ENCODE results near the gene AOPEP.
A peak's percentile ranks its signal among the peaks of the same experiment; 100 is the strongest.

The AOPEP gene

GRCh38 chr9:95116808-95117204 lies 390.3 kb downstream of the AOPEP start:
- no peak overlapping the region for H3K9ac ChIP-seq (ENCODE audit: low read length)
- no peak overlapping the region for H3K27ac ChIP-seq (ENCODE audit: low read depth, low read length)
- peaks cover 1% of the 10 kb centered on the region for H3K36me3 ChIP-seq (ENCODE audit: control insufficient read depth, insufficient read depth, low read length)
- no peaks in the 10 kb centered on the region for H3K27me3 ChIP-seq (ENCODE audit: control insufficient read depth, insufficient read depth, low read length)
- peaks cover 3% of the 10 kb centered on the region for H3K4me1 ChIP-seq (ENCODE audit: control insufficient read depth, insufficient read depth, low read length)
- no peak overlapping the region for H3K4me3 ChIP-seq (ENCODE audit: low read length)

GRCh38 chr9:95118596-95118995 lies 392.1 kb downstream of the AOPEP start:
- no peak overlapping the region for H3K27ac ChIP-seq (ENCODE audit: low read depth, low read length)
- no peak overlapping the region for H3K9ac ChIP-seq (ENCODE audit: low read length)
- no peak overlapping the region for H3K4me3 ChIP-seq (ENCODE audit: low read length)
- no peaks in the 10 kb centered on the region for H3K27me3 ChIP-seq (ENCODE audit: control insufficient read depth, insufficient read depth, low read length)
- peaks cover 3% of the 10 kb centered on the region for H3K4me1 ChIP-seq (ENCODE audit: control insufficient read depth, insufficient read depth, low read length)
- H3K36me3 ChIP-seq (ENCODE audit: control insufficient read depth, insufficient read depth, low read length) = no peaks in the 10 kb centered on the region

DNA sequence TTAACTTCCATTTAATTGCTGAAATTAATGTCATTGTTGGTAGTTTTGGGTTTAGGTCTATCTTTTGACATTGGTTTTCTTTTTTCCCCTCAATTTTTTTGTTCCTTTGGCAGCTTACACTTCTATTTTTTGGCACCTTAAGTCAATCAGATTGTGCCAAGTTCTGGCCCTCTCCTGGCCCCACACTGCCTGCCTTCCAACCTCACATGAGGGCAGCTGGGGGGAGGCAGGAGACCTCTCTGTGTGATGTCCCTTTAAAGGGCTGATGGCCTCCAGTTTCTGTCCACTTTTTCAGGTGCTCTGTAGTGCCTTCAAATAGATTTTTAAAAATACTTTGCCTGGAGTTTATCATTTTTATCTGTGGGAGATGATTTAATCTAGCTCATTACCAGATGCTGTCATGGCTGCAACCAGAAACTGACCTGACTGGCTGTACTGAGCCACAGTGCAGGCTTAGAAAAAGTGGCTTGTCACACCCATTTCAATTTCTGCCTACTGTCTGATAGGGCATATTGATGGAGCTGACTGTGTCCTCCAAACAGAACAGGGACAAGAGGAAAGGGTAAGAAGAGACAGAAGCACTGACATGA lies 394.4 kb downstream of the AOPEP start:
- H3K4me1 ChIP-seq (ENCODE audit: control insufficient read depth, insufficient read depth, low read length) = peaks cover 3% of the 10 kb centered on the region
- H3K36me3 ChIP-seq (ENCODE audit: control insufficient read depth, insufficient read depth, low read length) = no peaks in the 10 kb centered on the region
- H3K9ac ChIP-seq (ENCODE audit: low read length) = no peak overlapping the region
- no peak overlapping the region for H3K27ac ChIP-seq (ENCODE audit: low read depth, low read length)
- H3K4me3 ChIP-seq (ENCODE audit: low read length) = no peak overlapping the region
- no peaks in the 10 kb centered on the region for H3K27me3 ChIP-seq (ENCODE audit: control insufficient read depth, insufficient read depth, low read length)

DNA sequence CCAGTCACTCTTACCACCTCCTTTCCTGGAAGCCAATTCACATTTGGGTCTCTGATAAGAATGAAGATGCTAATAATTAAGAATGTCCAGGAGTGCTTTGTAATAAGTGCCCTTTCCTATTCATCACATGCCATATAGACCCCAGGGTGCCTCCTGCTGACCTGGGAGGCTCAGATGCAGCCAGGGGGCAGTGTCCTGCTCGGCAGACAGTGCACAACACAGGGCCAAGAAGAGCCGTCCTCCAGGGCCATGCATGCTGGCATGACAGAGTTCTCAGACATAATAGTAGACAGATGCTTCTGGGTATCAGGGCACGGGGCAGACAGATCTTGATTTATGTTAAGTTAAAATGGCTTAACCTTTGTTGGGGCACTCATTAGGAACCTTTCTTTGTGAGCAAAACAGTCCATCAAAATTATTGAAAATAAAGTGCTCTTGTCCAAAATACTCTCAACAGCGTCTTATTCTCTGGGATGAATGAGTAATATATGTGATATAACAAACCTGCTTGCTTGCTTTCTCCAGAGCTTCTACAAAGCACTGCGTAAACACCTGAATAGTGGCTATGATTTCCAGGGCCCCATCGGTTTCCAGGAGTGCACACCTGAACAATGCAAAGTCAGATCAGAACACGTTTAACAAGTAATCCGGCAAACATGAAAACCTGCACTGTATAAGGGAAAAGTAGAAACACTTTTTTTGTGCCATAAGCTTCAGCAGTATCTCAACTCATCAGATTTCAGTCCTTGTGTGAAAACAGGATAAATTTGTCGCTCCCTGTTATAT lies 398.3 kb downstream of the AOPEP start:
- peaks cover 4% of the 10 kb centered on the region for H3K4me1 ChIP-seq (ENCODE audit: control insufficient read depth, insufficient read depth, low read length)
- H3K36me3 ChIP-seq (ENCODE audit: control insufficient read depth, insufficient read depth, low read length) = no peaks in the 10 kb centered on the region
- no peak overlapping the region for H3K9ac ChIP-seq (ENCODE audit: low read length)
- H3K27me3 ChIP-seq (ENCODE audit: control insufficient read depth, insufficient read depth, low read length) = no peaks in the 10 kb centered on the region
- H3K4me3 ChIP-seq (ENCODE audit: low read length) = no peak overlapping the region
- no peak overlapping the region for H3K27ac ChIP-seq (ENCODE audit: low read depth, low read length)

- no peak overlapping the region for H3K27ac ChIP-seq (ENCODE audit: low read depth, low read length)
- no peaks in the 10 kb centered on the region for H3K36me3 ChIP-seq (ENCODE audit: control insufficient read depth, insufficient read depth, low read length)
- H3K4me3 ChIP-seq (ENCODE audit: low read length) = no peak overlapping the region
- no peaks in the 10 kb centered on the region for H3K27me3 ChIP-seq (ENCODE audit: control insufficient read depth, insufficient read depth, low read length)
- H3K9ac ChIP-seq (ENCODE audit: low read length) = no peak overlapping the region
- H3K4me1 ChIP-seq (ENCODE audit: control insufficient read depth, insufficient read depth, low read length) = peaks cover 4% of the 10 kb centered on the region
These were observed 399.2 kb downstream of the AOPEP start for GRCh38 chr9:95125652-95126051.

GRCh38 chr9:95126739-95127138 lies 400.2 kb downstream of the AOPEP start:
- no peaks in the 10 kb centered on the region for H3K36me3 ChIP-seq (ENCODE audit: control insufficient read depth, insufficient read depth, low read length)
- H3K27me3 ChIP-seq (ENCODE audit: control insufficient read depth, insufficient read depth, low read length) = no peaks in the 10 kb centered on the region
- no peak overlapping the region for H3K4me3 ChIP-seq (ENCODE audit: low read length)
- no peak overlapping the region for H3K9ac ChIP-seq (ENCODE audit: low read length)
- H3K27ac ChIP-seq (ENCODE audit: low read depth, low read length) = no peak overlapping the region
- H3K4me1 ChIP-seq (ENCODE audit: control insufficient read depth, insufficient read depth, low read length) = peaks cover 4% of the 10 kb centered on the region

GRCh38 chr9:95127249-95128176 lies 401.0 kb downstream of the AOPEP start:
- no peak overlapping the region for H3K27ac ChIP-seq (ENCODE audit: low read depth, low read length)

GRCh38 chr9:95128177-95128524 lies 401.7 kb downstream of the AOPEP start:
- H3K36me3 ChIP-seq (ENCODE audit: control insufficient read depth, insufficient read depth, low read length) = no peaks in the 10 kb centered on the region
- no peak overlapping the region for H3K4me3 ChIP-seq (ENCODE audit: low read length)
- H3K9ac ChIP-seq (ENCODE audit: low read length) = no peak overlapping the region
- peaks cover 4% of the 10 kb centered on the region for H3K4me1 ChIP-seq (ENCODE audit: control insufficient read depth, insufficient read depth, low read length)
- no peak overlapping the region for H3K27ac ChIP-seq (ENCODE audit: low read depth, low read length)
- no peaks in the 10 kb centered on the region for H3K27me3 ChIP-seq (ENCODE audit: control insufficient read depth, insufficient read depth, low read length)

More at GRCh38 chr9:95127249-95128176, 401.0 kb downstream of the AOPEP start:
- Histone ChIP-seq H3K4me3 (ENCODE audit: low read length) (peak overlapping the region; percentile 7), H3K36me3 (ENCODE audit: control insufficient read depth, insufficient read depth, low read length) (no peaks in the 10 kb centered on the region), H3K4me1 (ENCODE audit: control insufficient read depth, insufficient read depth, low read length) (peaks cover 4% of the 10 kb centered on the region), H3K27me3 (ENCODE audit: control insufficient read depth, insufficient read depth, low read length) (no peaks in the 10 kb centered on the region), H3K9ac (ENCODE audit: low read length) (no peak overlapping the region)

- Histone ChIP-seq H3K27me3 (ENCODE audit: control insufficient read depth, insufficient read depth, low read length) (no peaks in the 10 kb centered on the region), H3K9ac (ENCODE audit: low read length) (no peak overlapping the region), H3K4me3 (ENCODE audit: low read length) (no peak overlapping the region), H3K27ac (ENCODE audit: low read depth, low read length) (no peak overlapping the region), H3K36me3 (ENCODE audit: control insufficient read depth, insufficient read depth, low read length) (no peaks in the 10 kb centered on the region), H3K4me1 (ENCODE audit: control insufficient read depth, insufficient read depth, low read length) (peaks cover 4% of the 10 kb centered on the region)
These were observed 403.2 kb downstream of the AOPEP start for GRCh38 chr9:95129476-95130291.

GRCh38 chr9:95130484-95130883 lies 404.0 kb downstream of the AOPEP start:
- Histone ChIP-seq H3K27me3 (ENCODE audit: control insufficient read depth, insufficient read depth, low read length) (no peaks in the 10 kb centered on the region), H3K9ac (ENCODE audit: low read length) (no peak overlapping the region), H3K36me3 (ENCODE audit: control insufficient read depth, insufficient read depth, low read length) (no peaks in the 10 kb centered on the region), H3K27ac (ENCODE audit: low read depth, low read length) (no peak overlapping the region), H3K4me3 (ENCODE audit: low read length) (no peak overlapping the region), H3K4me1 (ENCODE audit: control insufficient read depth, insufficient read depth, low read length) (peaks cover 4% of the 10 kb centered on the region)

DNA sequence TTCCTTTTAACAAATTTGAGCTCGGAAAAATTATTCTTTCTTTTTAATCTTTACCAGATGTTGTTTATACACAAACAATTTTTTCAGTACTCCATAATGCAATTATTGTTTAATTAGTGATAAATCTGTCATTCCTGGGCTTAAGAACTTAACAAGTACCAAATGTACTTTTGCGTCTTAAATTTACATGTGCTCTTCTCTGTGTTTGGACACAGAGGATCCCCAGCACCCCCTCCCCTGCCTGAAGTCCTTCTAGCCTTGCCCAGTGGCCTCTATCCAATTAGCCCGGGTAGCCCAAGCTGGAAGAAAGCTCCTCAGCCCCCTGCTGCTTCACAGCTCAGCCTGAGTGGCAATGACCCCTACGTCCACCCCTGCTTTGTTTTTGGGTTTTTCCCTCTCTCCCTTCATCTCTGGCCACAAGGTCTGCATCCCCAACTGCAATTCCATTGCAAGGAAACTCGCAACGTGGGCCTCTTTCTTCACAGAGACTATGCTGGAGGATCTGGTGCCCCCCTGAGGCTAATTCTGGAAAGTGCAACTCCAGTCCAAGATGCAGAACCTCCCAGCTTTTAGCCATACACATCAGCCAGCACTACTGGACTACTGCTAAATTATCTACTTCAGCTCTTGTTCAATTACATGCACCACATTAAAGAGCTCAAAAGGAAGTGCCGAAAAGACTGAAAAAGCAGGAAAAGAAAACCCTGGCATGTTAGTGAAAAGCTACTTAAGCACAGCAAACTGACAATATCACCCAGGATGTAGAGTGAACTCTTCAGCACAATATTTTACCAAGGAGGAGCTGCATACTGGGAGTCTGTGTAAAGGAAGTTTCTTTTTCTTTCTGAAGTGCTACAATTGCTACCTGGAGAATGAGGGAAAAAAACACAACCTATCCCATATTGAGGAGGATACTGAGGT lies 404.8 kb downstream of the AOPEP start:
- Histone ChIP-seq H3K36me3 (ENCODE audit: control insufficient read depth, insufficient read depth, low read length) (no peaks in the 10 kb centered on the region), H3K27ac (ENCODE audit: low read depth, low read length) (no peak overlapping the region), H3K27me3 (ENCODE audit: control insufficient read depth, insufficient read depth, low read length) (no peaks in the 10 kb centered on the region), H3K4me1 (ENCODE audit: control insufficient read depth, insufficient read depth, low read length) (peaks cover 4% of the 10 kb centered on the region), H3K9ac (ENCODE audit: low read length) (no peak overlapping the region), H3K4me3 (ENCODE audit: low read length) (no peak overlapping the region)

All from rectal smooth muscle tissue (tissue), 1 donor.